ENCODE measurements around the gene KNSTRN.

The KNSTRN gene

DNA sequence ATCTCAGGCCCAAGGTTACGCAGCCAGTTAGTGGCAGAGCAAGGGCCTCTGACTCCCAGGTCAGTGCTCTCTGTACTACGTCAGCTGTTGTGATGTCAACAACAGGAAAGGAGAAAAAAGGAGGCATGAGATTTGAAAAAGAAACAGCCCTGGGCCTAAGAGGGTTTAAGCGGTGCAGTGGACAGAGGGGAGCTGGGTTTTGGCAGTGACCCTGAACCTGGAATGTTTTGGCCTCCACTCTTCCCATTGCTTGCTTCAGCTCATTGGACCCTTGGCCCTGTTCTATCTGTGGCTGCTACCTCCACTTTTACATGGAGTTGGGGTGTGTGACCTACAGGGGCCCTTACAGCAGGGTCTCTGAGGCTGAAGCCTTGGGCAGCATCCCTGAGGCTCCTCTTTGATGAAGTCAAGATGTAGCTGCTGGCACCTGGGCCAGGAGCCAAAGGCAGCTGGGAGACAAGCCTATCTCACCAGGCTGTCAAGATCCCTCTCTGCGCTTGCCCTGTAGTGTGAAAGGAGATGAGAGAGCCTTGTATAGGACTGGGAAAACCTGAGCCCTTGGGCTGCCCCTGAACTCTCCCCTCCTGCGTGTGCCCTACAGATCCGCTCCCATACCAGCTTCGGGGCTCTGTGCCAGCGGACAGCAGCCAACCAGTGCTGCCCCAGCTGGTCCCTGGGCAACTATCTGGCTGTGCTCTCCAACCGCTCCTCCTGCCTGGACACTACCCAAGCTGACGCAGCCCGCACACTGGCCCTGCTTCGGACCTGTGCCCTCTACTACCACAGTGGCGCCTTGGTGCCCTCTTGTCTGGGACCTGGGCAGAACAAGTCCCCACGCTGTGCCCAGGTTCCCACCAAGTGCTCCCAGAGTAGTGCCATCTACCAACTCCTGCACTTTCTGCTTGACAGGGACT lies 15.8 kb upstream of the KNSTRN start:
- no peak for DNase-seq (ENCODE audit: low read depth in 2 of 2)

DNA sequence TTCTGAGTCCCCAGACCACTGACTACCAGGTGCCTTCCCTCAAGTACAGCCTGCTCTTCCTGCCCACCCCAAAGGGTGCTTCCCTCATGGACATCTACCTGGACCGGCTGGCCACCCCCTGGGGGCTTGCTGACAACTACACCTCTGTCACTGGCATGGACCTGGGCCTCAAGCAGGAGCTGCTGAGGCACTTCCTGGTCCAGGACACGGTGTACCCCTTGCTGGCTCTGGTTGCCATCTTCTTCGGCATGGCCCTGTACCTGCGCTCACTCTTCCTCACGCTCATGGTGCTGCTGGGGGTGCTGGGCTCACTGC lies 15.2 kb upstream of the KNSTRN start:
- DNase-seq (ENCODE audit: low read depth in 2 of 2): no peak

DNA sequence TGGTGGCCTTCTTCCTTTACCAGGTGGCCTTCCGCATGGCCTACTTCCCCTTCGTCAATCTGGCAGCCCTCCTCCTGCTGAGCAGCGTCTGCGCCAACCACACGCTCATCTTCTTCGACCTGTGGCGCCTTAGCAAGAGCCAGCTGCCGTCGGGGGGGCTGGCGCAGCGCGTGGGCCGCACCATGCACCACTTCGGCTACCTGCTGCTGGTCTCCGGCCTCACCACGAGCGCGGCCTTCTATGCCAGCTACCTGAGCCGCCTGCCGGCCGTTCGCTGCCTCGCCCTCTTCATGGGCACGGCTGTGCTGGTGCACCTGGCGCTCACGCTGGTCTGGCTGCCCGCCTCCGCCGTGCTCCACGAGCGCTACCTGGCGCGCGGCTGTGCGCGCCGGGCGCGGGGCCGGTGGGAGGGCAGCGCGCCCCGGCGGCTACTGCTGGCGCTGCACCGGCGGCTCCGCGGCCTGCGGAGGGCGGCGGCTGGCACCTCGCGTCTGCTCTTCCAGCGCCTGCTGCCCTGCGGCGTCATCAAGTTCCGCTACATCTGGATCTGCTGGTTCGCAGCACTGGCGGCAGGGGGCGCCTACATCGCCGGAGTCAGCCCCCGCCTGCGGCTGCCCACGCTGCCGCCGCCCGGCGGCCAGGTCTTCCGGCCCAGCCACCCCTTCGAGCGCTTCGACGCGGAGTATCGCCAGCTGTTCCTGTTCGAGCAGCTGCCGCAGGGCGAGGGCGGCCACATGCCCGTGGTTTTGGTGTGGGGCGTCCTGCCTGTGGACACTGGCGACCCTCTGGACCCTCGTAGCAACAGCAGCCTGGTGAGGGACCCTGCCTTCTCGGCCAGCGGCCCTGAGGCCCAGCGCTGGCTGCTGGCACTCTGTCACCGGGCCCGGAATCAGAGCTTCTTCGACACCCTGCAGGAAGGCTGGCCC lies 14.6 kb upstream of the KNSTRN start:
- peak; percentile 56 for DNase-seq (ENCODE audit: low read depth in 2 of 2)

DNA sequence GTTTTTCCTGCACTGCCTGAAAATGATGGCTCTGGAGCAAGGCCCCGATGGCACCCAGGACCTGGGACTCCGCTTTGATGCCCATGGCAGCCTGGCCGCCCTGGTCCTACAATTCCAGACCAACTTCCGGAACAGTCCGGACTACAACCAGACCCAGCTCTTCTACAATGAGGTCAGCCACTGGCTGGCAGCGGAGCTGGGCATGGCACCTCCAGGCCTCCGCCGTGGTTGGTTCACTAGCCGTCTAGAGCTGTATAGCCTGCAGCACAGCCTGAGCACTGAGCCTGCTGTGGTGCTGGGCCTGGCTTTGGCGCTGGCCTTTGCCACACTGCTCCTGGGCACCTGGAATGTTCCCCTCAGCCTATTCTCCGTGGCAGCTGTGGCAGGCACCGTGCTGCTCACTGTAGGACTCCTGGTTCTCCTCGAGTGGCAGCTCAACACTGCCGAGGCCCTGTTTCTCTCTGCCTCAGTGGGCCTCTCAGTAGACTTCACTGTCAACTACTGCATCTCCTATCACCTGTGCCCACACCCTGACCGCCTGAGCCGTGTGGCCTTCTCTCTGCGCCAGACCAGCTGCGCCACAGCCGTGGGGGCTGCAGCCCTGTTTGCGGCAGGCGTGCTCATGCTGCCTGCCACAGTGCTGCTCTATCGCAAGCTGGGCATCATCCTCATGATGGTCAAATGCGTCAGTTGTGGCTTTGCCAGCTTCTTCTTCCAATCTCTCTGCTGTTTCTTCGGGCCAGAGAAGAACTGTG lies 13.6 kb upstream of the KNSTRN start:
- no peak for DNase-seq (ENCODE audit: low read depth in 2 of 2)

DNA sequence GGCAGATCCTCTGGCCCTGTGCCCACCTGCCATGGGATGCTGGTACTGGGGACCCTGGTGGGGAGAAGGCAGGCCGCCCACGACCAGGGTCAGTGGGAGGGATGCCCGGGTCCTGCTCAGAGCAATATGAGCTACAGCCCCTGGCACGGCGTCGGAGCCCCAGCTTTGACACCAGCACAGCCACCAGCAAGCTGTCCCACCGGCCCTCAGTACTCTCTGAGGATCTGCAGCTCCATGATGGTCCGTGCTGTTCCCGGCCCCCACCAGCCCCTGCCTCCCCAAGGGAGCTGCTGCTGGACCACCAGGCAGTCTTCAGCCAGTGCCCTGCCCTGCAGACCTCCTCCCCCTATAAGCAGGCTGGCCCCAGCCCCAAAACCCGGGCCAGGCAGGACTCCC lies 13.0 kb upstream of the KNSTRN start:
- no peak for DNase-seq (ENCODE audit: low read depth in 2 of 2)

DNA sequence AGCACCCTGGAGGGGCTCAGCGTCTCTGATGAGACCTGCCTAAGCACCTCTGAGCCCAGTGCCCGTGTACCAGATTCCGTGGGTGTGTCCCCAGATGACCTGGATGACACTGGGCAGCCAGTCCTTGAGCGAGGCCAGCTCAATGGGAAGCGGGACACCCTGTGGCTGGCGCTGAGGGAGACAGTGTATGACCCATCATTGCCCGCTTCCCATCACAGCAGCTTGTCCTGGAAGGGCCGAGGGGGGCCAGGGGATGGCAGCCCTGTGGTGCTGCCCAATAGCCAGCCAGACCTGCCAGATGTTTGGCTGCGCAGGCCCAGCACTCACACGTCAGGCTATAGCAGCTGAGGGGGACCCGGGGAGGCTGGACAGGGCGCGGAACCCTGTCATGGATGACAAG lies 12.6 kb upstream of the KNSTRN start:
- no peak for DNase-seq (ENCODE audit: low read depth in 2 of 2)

DNA sequence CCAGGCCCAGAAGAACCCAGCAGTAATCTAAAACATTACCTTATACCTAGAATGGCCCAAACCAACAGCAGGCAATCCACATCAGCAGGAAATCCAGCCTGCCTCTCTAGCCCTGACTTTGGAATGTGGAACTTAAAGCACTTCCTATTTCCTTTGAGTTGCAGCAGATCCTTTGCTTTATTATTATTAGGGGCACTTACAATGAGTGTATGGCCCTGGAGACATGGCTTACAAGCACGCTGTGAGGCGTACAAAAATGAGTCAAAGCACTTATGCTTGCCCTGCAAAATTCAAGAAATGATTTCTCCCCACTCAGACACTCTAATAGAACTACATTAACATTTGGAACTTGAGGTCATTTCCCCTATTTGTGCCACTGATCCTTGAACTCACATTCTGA lies 9.5 kb upstream of the KNSTRN start:
- no peak for DNase-seq (ENCODE audit: low read depth in 2 of 2)

DNA sequence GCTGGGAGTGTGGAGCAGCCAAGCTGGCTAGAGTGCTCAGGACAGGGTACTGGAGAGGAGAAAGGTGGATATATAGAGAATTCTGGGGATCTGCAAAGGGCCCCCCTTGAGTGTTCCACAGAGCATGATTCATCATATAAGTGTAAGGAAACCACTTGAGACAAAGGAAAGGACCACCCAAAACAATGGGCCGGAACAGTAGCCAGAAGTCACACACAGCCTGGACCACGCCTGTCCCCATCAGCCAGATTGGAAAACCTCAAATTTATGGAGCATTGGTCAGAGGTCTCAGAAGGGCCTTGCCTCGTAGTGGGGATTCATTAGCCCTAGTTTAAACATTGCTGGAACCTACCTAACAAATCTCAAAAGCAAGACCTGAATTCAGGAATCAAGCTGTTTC lies 4.9 kb upstream of the KNSTRN start:
- DNase-seq (ENCODE audit: low read depth in 2 of 2): no peak

DNA sequence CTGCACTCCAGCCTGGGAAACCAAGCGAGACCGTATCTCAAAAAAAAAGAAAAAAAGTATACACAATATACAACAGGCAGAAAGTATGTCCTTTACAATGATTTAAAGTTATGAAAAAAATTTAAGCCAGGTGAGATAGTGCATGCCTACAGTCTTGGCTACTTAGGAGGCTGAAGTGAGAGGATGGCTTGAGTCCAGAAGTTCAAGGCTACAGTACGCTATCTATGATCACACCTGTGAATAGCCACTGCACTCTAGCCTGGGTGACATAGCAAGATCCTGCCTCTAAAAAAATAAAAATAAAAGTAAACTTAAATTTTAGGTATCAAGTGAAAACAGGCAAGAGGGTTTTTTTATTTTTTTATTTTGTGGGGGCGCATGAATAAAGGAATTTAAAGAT lies 3.1 kb upstream of the KNSTRN start:
- no peak for DNase-seq (ENCODE audit: low read depth in 2 of 2)

DNA sequence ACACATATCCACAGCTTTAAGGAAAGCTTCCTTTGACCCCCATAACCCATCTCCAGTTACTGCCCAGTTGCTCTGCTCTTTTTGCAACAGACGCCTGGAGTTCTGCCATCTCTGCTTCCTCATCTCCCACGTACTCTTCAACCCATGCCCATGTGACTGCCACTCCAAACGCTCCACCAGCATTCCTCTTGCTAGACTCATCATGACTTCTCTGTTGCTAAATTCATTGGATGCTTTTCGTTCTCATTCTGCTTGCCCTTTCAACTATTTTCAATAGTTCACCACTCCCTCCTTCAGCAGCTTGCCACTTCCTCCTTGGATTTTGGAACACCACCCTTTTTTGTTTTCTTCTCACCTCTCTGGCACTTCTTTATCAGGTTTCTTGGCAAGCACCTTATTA lies 2.7 kb upstream of the KNSTRN start:
- peak; percentile 71 to 73 for DNase-seq (ENCODE audit: low read depth in 2 of 2)

DNA sequence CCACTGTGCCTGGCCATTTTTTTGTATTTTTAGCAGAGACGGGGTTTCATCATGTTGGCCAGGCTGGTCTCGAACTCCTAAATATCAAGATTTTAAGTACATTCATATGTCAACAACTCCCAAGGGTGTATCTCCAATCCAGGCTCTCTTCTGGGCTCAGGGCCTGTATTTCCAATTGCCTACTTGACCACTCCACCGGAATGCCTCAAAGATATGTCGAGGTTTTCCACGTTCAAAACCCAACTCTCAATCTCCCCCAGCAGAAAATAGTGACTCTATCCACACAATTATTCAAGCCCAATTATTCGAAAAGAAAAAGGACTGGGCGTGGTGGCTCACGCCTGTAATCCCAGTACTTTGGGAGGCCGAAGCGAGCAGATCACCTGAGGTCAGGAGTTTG lies 1.9 kb upstream of the KNSTRN start:
- no peak for DNase-seq (ENCODE audit: low read depth in 2 of 2)

DNA sequence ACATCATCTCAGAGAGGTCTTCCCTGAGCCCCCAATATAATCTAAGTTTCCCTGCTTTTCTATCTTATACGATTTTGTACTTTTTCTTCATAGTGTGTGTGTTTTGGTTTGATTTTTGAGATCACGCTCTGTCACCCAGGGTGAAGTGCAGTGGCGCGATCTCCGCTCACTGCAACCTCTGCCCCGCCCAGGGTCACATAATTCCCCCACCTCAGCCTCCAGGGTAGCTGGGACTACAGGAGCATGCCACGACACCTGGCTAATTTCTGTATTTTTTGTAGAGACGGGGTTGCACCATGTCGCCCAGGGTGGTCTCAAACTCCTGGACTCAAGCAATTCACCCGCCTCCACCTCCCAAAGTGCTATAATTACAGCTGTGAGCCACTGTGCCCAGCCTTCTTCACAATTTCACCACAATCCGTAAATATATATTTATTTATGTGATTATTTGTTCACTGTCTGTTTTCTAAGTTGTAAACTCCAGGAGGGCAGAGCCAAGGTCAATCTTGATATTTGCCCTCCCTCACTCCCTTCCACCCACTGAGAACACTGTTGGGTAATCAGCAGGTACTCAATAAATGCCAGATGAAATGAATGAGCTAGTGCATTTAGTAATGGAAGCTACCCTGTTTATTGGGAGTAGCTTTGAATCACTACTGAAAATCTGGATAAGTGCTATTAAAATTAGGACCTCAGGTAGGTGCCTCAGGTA lies 547 bp upstream of the KNSTRN start:
- no peak for DNase-seq (ENCODE audit: low read depth in 2 of 2)

DNA sequence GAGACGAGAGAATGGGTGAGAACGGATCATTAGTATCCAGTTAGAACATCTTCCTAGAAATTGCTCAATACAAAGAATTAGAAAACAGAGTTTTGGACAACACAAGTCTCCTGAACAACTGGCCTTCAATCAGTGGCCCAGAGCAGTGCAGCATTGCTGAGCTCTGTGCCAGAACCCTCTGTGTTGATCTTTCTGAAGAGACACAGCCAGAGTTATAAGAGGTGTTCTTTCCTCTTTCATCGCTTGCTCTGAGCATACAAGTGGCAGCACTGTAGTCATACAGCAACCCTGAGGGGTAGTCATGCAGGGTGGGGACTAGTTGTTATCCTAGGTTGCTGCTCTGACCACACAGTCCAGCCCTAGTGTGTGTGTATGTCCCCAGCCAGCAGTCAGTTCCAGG lies 4.0 kb downstream of the KNSTRN start:
- DNase-seq (ENCODE audit: low read depth in 2 of 2): no peak

DNA sequence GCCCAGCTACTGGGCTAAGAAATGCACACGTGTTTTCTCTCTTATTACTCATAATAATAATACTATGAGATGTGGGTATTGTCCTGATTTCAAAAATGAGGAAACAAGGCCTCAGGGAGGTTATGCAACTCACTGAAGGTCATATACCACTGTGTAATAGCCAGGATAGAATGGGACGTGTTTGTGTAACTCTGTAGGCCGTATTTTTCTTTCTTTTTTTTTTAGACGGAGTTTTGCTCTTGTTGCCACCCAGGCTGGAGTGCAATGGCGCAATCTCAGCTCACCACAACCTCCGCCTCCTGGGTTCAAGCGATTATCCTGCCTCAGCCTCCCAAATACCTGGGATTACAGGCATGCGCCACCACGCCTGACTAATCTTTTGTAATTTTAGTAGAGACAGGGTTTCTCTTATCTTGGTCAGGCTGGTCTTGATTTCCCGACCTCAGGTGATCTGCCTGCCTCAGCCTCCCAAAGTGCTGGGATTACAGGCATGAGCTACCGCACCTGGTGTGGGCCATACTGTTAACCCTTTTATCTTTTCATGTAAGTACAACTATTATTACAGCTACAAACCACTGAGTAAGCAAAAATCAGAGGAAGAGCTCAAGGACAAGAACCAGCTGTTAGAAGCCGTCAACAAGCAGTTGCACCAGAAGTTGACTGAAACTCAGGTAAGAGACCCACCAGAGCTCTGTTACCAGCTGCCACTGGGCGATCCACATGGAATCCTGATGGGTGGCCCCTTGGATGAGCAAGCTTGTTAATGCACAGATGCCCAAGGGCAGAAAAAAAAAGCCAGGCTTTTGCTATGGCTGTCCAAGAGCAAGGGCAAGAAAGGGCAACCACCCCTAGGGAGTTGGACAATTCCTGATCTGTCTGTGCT lies 6.7 kb downstream of the KNSTRN start:
- DNase-seq (ENCODE audit: low read depth in 2 of 2): no peak

DNA sequence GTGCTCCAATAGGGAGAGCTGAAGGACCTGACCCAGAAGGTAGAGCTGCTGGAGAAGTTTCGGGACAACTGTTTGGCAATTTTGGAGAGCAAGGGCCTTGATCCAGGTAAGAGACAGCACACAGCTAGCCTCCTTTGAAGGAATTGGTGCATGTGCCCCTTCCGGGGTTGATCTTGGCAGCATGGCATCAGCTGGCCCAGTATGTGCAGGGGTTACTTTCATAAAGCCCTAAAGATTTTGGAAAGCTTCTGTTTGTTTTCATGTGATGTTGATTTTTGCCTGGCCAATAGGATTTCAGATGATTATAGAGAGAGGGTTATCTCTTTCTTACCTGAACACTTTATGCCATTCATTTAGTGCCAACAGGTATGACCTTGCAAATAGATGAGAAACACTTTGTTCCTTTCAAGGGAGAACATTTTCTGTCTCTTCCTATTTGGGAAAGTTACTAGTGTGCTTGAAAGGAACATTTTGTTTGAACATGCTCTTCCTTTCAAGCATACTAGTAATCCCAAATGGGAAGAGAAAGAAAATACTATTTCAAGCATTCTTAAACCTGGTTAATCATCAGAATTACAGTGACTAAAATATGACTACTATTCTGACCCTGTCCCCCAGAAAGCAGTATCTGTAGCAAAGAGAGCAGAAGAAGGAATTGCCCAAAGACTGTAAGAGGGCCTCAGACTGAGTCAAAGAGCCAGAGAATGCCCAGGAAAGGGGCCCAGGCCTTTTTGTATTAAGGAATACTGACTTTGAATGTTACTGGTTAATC lies 7.5 kb downstream of the KNSTRN start:
- no peak for DNase-seq (ENCODE audit: low read depth in 2 of 2)

DNA sequence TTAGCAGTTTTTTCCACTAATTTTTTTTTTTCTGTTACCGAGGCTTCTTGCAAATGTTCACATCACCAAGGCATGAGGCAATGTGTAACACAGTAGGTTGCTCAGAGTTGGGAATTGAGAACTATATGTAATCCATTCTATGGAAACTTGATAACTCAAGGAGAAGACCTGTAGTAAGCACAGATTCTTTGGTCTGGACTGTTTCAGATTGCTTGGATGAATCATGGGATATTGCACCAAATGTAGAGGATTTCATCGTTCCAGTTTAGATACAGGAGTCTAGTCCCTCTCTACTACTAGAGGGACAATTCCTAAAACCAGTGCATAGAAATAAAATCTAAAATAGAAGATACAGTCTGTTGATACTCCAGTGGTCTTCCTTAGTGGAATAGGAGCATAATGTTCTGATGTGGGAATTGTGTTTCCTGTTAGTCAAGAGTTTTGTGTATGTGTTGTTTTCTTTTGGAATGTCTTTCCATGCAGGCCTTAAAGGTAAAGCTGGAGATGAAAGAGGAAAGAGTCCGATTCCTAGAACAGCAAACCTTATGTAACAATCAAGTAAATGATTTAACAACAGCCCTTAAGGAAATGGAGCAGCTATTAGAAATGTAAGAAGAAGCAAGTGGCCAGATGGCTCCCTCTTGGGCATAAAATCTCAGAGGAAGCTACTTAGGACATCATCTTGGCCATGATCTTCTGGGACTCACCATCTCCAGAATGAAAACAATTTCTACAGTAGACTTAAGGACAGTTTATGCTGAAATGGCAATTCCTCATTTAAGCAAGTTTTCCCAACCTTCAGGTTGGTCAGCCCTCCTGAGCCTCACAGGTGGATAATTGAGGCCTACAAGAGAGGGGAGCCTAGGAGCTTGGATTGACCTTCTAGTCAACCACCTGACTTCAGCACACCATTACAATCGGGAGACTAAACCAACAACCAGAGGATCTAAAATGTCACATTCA lies 10.7 kb downstream of the KNSTRN start:
- peak in 1 of 2 experiments; percentile 7 for DNase-seq (ENCODE audit: low read depth in 2 of 2)

DNA sequence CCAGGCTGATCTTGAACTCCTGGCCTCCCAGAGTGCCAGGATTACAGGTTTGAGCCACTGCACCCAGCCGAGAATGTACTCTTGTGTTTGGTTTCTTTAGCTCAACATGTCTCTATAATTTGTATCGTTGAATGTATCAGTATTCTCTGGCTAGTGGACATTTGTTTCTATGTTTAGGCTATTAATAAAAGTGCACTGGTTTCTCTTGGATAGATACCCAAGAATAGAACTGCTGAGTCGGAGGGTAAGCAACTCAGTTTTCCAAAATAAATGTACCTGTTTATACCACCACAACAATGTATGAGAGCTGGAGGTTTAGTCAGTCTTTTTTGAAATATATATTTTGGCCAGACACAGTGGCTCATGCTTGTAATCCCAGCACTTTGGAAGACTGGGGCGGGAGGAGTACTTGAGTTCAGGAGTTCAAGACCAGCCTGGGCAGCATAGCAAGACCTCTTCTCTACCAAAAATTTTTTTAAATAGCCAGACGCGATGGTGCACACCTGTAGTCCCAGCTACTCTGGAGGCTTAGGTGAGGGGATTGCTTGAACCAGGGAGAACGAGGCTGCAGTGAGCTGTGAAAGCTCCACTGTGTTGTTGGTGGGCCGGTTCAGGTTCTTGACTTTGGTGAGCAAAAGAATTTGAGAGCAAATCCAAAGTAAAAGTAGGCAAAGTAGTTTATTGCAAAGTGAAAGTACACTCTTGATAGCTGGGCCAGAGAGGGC lies 15.3 kb downstream of the KNSTRN start:
- no peak for DNase-seq (ENCODE audit: low read depth in 2 of 2)

DNA sequence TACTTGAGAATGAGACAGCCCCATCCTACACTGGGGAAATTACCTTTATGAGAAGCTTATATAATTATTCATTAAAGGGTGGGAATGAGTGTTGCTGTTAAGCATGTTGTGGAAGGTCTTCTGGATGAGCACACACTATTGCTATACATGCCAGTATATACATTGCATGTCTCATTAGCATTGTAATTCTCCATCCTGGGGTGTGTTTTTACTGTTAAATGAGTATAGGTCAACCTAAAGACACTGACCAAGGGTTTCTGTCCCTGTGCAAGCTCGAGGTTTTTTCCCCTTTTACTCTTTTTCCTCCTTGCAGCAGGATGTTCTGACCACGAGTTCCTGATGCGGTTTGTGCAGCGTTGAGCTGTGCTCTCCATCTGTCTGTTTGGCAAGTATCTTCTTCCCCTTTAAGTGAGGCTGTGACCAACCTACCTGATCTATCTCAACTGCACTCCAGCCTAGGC lies 15.9 kb downstream of the KNSTRN start:
- DNase-seq (ENCODE audit: low read depth in 2 of 2): no peak

All from fibroblast of skin of left quadriceps (primary cell).